ENCODE data around the gene CHRNB2.

Gene CHRNB2

DNA sequence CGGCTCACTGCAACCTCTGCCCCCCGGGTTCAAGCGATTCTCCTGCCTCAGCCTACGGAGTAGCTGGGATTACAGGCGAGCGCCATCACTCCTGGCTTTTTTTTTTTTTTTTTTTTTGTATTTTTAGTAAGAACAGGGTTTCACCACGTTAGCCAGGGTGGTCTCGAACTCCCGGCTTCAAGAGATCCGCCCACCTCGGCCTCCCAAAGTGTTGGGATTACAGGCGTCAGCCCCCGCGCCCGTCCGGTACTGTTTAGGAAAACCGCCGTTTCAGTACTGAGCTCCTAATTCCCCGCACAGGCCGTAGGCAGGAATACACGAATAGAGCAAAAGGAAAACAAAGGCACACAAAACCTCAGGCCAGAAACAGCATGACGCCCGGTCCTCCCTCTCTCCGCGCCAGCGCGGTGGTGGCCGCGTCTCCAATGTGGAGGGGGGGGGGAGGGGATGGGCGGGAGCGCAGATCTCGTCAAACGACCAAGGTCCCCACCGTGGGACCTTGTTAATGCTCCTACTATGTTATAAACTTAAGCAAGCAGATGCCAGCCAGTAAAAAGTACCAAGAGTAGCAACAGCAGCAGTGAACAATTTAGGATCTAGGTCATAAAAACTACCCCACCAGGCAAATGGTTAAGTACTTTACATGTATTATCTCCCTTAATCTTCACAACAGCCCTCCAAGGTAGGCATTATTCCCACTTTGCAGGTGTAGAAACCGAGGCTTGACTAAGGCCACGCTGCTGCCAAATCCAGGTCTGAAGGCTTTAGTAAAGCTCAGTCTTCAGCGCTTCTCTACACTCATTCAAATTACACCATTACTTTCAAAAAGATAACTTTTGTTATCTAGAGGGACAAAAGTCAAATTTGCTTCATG, 41.1 kb downstream of the CHRNB2 start:
- H3K4me3 ChIP-seq (ENCODE audit: low read length) = peak overlapping the region; percentile 76
- no peak for TF ChIP-seq CTCF (IDR thresholded peaks at IDR 0.05; ENCODE audit: insufficient read depth, low read depth, low read length, missing control alignments)
- DNase-seq (ENCODE audit: low read depth) = peak; percentile 45

DNA sequence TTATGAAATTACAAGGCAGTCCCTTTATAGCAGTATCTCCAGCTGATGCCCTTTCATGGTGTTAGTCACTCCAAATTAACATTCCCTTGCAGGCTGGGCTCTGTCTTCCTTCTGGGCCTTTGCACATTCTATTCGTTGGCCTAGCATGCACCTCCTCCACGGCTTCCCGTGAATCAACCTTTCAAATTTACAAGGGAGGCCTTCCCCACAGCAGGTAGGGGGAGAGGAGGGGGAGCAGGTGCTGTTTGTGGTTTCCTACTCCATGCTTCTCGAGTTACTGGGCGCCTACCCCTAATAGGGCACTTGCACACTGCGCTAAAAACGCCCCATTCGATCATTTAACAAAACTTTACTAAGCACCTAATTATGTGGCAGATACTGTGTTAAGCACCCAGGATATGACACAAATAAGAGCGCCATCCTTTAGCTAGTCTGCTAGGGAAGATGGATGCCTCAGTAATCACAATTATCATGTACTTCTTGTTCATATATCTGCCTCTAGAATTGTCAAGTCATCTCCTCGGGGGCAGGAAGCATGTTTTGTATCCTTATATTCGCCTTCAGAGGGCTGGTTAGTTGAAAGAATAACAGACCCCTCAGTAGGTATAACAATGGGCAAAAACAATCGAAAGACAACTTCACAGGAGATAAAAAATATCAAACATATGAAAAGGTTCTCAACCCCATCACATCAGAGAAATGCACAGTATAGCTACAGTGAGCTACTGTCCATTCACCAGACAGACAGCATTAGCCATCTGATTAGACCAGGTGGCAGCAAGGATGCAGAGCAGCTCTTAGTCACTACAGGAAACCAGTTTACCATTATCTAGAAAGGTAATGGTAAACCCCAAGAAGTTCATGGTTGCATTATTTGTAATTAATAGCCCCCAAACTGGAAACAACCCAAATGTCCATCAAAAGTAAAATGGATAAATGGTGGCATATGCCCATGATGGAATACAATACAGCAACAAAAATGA, 42.1 kb downstream of the CHRNB2 start:
- no peak for TF ChIP-seq CTCF (IDR thresholded peaks at IDR 0.05; ENCODE audit: insufficient read depth, low read depth, low read length, missing control alignments)
- peak; percentile 62 for DNase-seq (ENCODE audit: low read depth)
- H3K4me3 ChIP-seq (ENCODE audit: low read length) = no peak overlapping the region

DNA sequence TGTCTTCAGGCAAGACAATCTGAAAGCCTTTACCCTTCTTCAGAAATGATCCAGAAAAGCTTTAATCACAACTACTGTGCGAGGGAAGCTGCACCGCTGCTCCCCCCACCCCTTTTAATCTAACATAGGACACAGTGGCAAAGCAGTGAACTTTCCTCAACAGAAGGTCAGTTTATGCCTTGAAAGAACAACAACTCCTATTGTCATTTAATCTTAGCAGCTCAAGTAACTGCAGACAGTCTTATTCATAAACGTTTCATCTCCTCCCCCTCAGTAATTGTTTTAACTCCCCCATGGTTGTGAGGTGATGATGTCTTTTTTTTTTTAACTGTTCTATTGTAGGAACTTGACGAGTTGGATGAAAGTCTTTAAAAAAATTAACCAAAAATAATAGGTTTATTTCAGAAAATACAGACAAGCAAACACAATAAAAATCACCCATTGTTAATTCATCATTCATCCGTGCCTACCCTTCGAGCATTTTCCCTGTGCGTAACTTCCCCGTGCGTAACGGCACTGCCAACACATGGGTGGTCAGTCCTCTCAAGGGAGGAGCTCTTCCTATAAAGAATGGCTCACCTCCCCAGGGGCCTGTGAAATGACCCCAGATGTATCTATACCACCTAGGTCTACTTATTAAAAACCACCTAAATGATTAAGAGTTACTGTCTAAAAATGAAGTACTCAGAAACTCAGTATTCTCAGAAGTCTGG, 43.7 kb downstream of the CHRNB2 start:
- no peak for DNase-seq (ENCODE audit: low read depth)
- no peak overlapping the region for H3K4me3 ChIP-seq (ENCODE audit: low read length)
- TF ChIP-seq CTCF (IDR thresholded peaks at IDR 0.05; ENCODE audit: insufficient read depth, low read depth, low read length, missing control alignments) = no peak

DNA sequence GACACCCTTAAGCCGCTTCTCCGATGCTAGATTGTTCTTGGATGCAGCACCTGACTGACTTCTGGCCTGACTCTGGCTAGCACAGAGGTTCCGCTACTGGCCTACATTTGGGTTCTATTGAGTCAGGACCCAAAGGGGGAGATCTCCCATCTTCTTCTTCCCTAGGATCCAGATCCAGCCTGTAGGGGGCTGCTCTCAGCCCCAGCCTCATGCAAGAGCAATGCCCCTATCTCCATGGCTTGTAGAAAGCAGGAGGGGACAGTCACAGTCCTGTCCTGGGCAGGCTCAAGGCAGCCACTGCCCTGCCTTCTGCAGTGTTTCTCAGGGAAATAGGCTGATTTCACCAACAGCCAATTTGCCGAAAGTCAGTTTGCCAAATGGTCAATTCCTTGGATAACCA, 46.7 kb downstream of the CHRNB2 start:
- no peak overlapping the region for H3K4me3 ChIP-seq (ENCODE audit: low read length)
- no peak for TF ChIP-seq CTCF (IDR thresholded peaks at IDR 0.05; ENCODE audit: insufficient read depth, low read depth, low read length, missing control alignments)
- DNase-seq (ENCODE audit: low read depth) = no peak

DNA sequence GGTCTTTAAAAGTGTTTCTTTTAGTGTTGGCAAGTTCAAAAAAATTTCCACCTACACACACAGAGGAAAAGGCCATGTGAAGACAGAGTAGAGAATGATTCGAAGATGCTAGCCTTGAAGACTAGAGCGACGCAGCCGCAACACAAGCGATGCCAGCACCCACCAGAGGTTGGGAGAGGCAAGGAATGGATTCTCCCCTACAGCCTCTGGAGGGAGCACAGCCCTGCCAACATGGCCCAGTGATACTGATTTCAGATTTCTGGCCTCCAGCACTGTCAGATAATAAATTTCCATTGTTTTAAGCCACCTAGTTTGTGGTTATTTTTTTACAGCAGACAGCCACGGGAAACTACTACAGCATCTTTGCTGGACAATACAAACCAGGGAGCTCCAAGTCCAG, 47.3 kb downstream of the CHRNB2 start:
- TF ChIP-seq CTCF (IDR thresholded peaks at IDR 0.05; ENCODE audit: insufficient read depth, low read depth, low read length, missing control alignments) = no peak
- DNase-seq (ENCODE audit: low read depth) = no peak
- no peak overlapping the region for H3K4me3 ChIP-seq (ENCODE audit: low read length)

DNA sequence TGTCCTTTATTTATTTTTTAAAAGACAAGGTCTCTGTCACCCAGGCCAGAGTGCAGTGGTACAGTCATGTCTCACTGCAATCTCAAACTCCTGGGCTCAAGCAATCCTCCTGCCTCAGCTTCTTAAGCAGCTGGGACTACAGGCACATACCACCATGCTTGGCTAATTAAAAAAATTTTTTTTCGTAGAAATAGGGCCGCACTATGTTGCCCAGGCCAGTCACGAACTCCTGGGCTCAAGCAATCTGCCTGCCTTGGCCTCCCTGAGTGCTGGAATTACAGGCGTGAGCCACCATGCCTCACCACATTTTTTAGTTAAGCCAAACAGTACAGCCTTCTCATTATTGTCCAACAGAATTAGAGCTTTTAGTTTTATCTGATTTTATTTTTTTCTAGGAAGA, 47.8 kb downstream of the CHRNB2 start:
- TF ChIP-seq CTCF (IDR thresholded peaks at IDR 0.05; ENCODE audit: insufficient read depth, low read depth, low read length, missing control alignments) = no peak
- DNase-seq (ENCODE audit: low read depth) = no peak
- H3K4me3 ChIP-seq (ENCODE audit: low read length) = no peak overlapping the region

All from epithelial cell of esophagus (primary cell).